GM18873 (cell line): Measurements from ENCODE around the gene ULK2.
"Not testable (repeated sequence)": the region's sequence is repeated elsewhere in the genome, so short reads cannot be mapped to it uniquely, and the experiment has no call there.

ENCODE experiments used
- ATAC-seq: cut with Tn5 transposase; IDR thresholded peaks from one replicate; pipeline ENCODE4 v1.9.1; 2021; ENCODE audit warnings: mild to moderate bottlenecking, moderate library complexity, moderate number of reproducible peaks; ENCODE audit not compliant: unreplicated experiment, low FRiP score

ULK2 gene

GRCh38 chr17:19868079-19868395, 301 bp upstream of the ULK2 start:
- ATAC-seq: no peak

- no peak for ATAC-seq
Measured at GRCh38 chr17:19867079-19867328, 732 bp downstream of the ULK2 start.

- no peak for ATAC-seq
Measured at GRCh38 chr17:19865021-19865420, 2.7 kb downstream of the ULK2 start.

- not testable (repeated sequence) for ATAC-seq
Measured at GRCh38 chr17:19860647-19861177, 7.0 kb downstream of the ULK2 start.

- no peak for ATAC-seq
Measured at GRCh38 chr17:19857640-19858039, 10.1 kb downstream of the ULK2 start.

- ATAC-seq: no peak
Measured at GRCh38 chr17:19833914-19834313, 33.8 kb downstream of the ULK2 start.

- no peak for ATAC-seq
Measured at GRCh38 chr17:19830061-19830460, 37.7 kb downstream of the ULK2 start.

GRCh38 chr17:19812407-19812806, 55.3 kb downstream of the ULK2 start:
- no peak for ATAC-seq

GRCh38 chr17:19805006-19805405, 62.7 kb downstream of the ULK2 start:
- no peak for ATAC-seq

- ATAC-seq: no peak
Measured at GRCh38 chr17:19800571-19800970, 67.2 kb downstream of the ULK2 start.

- no peak for ATAC-seq
Measured at GRCh38 chr17:19799796-19800195, 67.9 kb downstream of the ULK2 start.

GRCh38 chr17:19796457-19796856, 71.3 kb downstream of the ULK2 start:
- no peak for ATAC-seq

GRCh38 chr17:19791918-19792550, 75.7 kb downstream of the ULK2 start:
- no peak for ATAC-seq

GRCh38 chr17:19787733-19788357, 79.9 kb downstream of the ULK2 start:
- ATAC-seq: no peak

GRCh38 chr17:19785854-19786253, 81.9 kb downstream of the ULK2 start:
- ATAC-seq: no peak

- no peak for ATAC-seq
Measured at GRCh38 chr17:19781488-19782458, 86.0 kb downstream of the ULK2 start.

GRCh38 chr17:19780846-19781245, 86.9 kb downstream of the ULK2 start:
- ATAC-seq: no peak

- no peak for ATAC-seq
Measured at GRCh38 chr17:19773534-19773933, 94.2 kb downstream of the ULK2 start.

- ATAC-seq: no peak
Measured at GRCh38 chr17:19771971-19772630, 95.6 kb downstream of the ULK2 start.

GRCh38 chr17:19770985-19771735, 96.6 kb downstream of the ULK2 start:
- no peak for ATAC-seq
